K562 (cell line): Measurements from ENCODE around the gene ZNF800. TPM values are rescaled to one million over a fixed set of nuclear protein-coding genes. Genes with fewer than 3 reads are reported as not detected.

Experiments
- CEBPB ChIP-seq: fragments of 450-650 bp; IDR thresholded peaks from 2 replicates; pipeline ENCODE4 v1.6.1; 2016; ENCODE audit warnings: missing genetic modification characterization, missing compliant biosample characterization
- CXXC5 ChIP-seq: fragments of 250-450 bp; sonication (Bioruptor Pico); IDR thresholded peaks from 2 replicates; pipeline ENCODE4 v1.8.0; 2022; ENCODE audit warnings: inconsistent platforms, mild to moderate bottlenecking, moderate library complexity
- FOXA3 ChIP-seq, 2 experiments: fragments of 450-650 bp in 1 of 2; sonication (generic) in 1 of 2; formaldehyde crosslinking; IDR thresholded peaks in 1 of 2; conservative IDR thresholded peaks in 1 of 2; 2 replicates each; pipeline versions ENCODE4 v1.4.0 to v1.8.0; 2020 to 2022; ENCODE audit warnings: mild to moderate bottlenecking in 2 of 2, missing genetic modification reagents in 1 of 2
- HDAC6 ChIP-seq: IDR thresholded peaks from 2 replicates; pipeline ENCODE4 v1.6.1; 2012; ENCODE audit warnings: low read depth, mild to moderate bottlenecking, control low read depth, inconsistent platforms, low read length, moderate library complexity
- ILK ChIP-seq: fragments of 450-650 bp; IDR thresholded peaks from 2 replicates; pipeline ENCODE4 v1.6.1; 2016; ENCODE audit warnings: missing genetic modification characterization, low read depth, mild to moderate bottlenecking, missing compliant biosample characterization, moderate library complexity, borderline replicate concordance
- KAT8 ChIP-seq: fragments of 450-650 bp; IDR thresholded peaks from 2 replicates; pipeline ENCODE4 v1.6.1; 2016; ENCODE audit warnings: low read depth, mild to moderate bottlenecking
- MAFK ChIP-seq: IDR thresholded peaks from 2 replicates; pipeline ENCODE4 v1.6.1; 2011; ENCODE audit warnings: low read length, improper control_type of control experiment
- NFATC3 ChIP-seq: fragments of 450-650 bp; IDR thresholded peaks from 2 replicates; pipeline ENCODE4 v1.6.1; 2017; ENCODE audit warnings: mild to moderate bottlenecking
- PKNOX1 ChIP-seq: fragments of 450-650 bp; IDR thresholded peaks from 2 replicates; pipeline ENCODE4 v1.6.1; 2016
- POLR2B ChIP-seq: fragments of 450-650 bp; IDR thresholded peaks from 2 replicates; pipeline ENCODE4 v1.6.1; 2018; ENCODE audit warnings: low read depth; ENCODE audit not compliant: partially characterized antibody
- PRMT5 ChIP-seq: sonication (generic); formaldehyde crosslinking; IDR thresholded peaks from 2 replicates; pipeline ENCODE4 v1.5.0; 2020; ENCODE audit warnings: missing genetic modification reagents
- RB1 ChIP-seq: fragments of 450-650 bp; IDR thresholded peaks from 2 replicates; pipeline ENCODE4 v1.6.1; 2017; ENCODE audit warnings: low read depth, mild to moderate bottlenecking
- YY1 ChIP-seq, 3 experiments: IDR thresholded peaks; 2 replicates each; pipeline ENCODE4 v1.6.1; 2011; ENCODE audit warnings: low read length in 2 of 3, mild to moderate bottlenecking in 2 of 3, moderate library complexity in 2 of 3, borderline replicate concordance in 1 of 3, control low read depth in 1 of 3, low read depth in 1 of 3; ENCODE audit not compliant: insufficient read depth in 3 of 3, insufficient replicate concordance in 2 of 3, control insufficient read depth in 1 of 3, insufficient read length in 1 of 3; ENCODE audit errors: extremely low read depth in 1 of 3
- ZBTB26 ChIP-seq: fragments of 450-650 bp; formaldehyde crosslinking; IDR thresholded peaks from 2 replicates; pipeline ENCODE4 v1.4.0; 2022; ENCODE audit warnings: missing genetic modification characterization
- ZNF23 ChIP-seq: fragments of 250-450 bp; sonication (Bioruptor Pico); IDR thresholded peaks from 2 replicates; pipeline ENCODE4 v1.4.0; 2020; ENCODE audit warnings: mild to moderate bottlenecking
- ZNF24 ChIP-seq: fragments of 450-650 bp; IDR thresholded peaks from 2 replicates; pipeline ENCODE4 v1.6.1; 2016
- ZNF263 ChIP-seq: sonication (generic); formaldehyde crosslinking; IDR thresholded peaks from 2 replicates; pipeline ENCODE4 v1.8.0; 2022; ENCODE audit warnings: mild to moderate bottlenecking, missing genetic modification reagents, borderline replicate concordance
- ZNF449 ChIP-seq: fragments of 250-450 bp; sonication (Bioruptor Pico); IDR thresholded peaks from 2 replicates; pipeline ENCODE4 v1.8.0; 2022; ENCODE audit warnings: moderate library complexity, mild to moderate bottlenecking, inconsistent platforms
- ZNF507 ChIP-seq: conservative IDR thresholded peaks from 2 replicates; pipeline ENCODE4 v1.6.1; 2017; ENCODE audit warnings: missing genetic modification characterization, missing compliant biosample characterization
- polyA plus RNA-seq, 8 experiments: library from polyadenylated mRNA; depleted of rRNA in 4 of 8; stranded (reverse) in 5 of 8; unstranded in 3 of 8; fragments of >200 nt; fragmentation: Nextera tagmentation in 2 of 8; fragmentation: Illumina TruSeq in 1 of 8; extraction: Ambion mirVana in 2 of 8; extraction: Trizol in 1 of 8; gene quantifications; 2 replicates each; pipeline versions ENCODE4 v1.2.1 to v1.2.3, GENCODE V29; 2011 to 2014; ENCODE audit warnings: inconsistent platforms in 1 of 8, missing spikeins in 1 of 8
- total RNA-seq, 7 experiments: library from RNA; depleted of rRNA in 6 of 7; stranded (reverse); fragments of >200 nt in 6 of 7; fragmentation: Illumina TruSeq in 2 of 7; extraction: Trizol in 2 of 7; gene quantifications; 2 replicates each; pipeline versions ENCODE4 v1.2.1 to v1.2.3, GENCODE V29; 2011 to 2021; ENCODE audit warnings: low replicate concordance in 1 of 7
- TF ChIP-seq, protein P1 (sequence below): fragments of 250-450 bp; sonication (Bioruptor Pico); IDR thresholded peaks from 2 replicates; pipeline ENCODE4 v1.8.0; 2021; ENCODE audit warnings: moderate library complexity, mild to moderate bottlenecking, inconsistent platforms
- TF ChIP-seq, protein P2 (sequence below): fragments of 450-650 bp; IDR thresholded peaks from 2 replicates; pipeline ENCODE4 v1.6.1; 2016; ENCODE audit warnings: antibody characterized with exemption

Gene ZNF800
- total and polyA plus RNA-seq, 9 of the 15 experiments (the other 6 are each of a cell fraction or from before 2014, with no cell fraction given): 7.5 to 58.3 (median 33.4) TPM

- TF ChIP-seq, protein P1, sequence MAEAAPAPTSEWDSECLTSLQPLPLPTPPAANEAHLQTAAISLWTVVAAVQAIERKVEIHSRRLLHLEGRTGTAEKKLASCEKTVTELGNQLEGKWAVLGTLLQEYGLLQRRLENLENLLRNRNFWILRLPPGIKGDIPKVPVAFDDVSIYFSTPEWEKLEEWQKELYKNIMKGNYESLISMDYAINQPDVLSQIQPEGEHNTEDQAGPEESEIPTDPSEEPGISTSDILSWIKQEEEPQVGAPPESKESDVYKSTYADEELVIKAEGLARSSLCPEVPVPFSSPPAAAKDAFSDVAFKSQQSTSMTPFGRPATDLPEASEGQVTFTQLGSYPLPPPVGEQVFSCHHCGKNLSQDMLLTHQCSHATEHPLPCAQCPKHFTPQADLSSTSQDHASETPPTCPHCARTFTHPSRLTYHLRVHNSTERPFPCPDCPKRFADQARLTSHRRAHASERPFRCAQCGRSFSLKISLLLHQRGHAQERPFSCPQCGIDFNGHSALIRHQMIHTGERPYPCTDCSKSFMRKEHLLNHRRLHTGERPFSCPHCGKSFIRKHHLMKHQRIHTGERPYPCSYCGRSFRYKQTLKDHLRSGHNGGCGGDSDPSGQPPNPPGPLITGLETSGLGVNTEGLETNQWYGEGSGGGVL: no peak
- peak; percentile 93 for TF ChIP-seq CEBPB
- no peak for TF ChIP-seq ZNF449 (CRISPR knock-in tag)
- TF ChIP-seq PKNOX1: peak; percentile 81
- no peak for TF ChIP-seq CXXC5 (CRISPR knock-in tag)
- TF ChIP-seq ZNF263: no peak
- TF ChIP-seq YY1 (IDR thresholded peaks at IDR 0.05; ENCODE audit: borderline replicate concordance in 1 of 3, control insufficient read depth in 1 of 3, extremely low read depth in 1 of 3, insufficient read depth in 3 of 3, insufficient read length in 1 of 3, insufficient replicate concordance in 2 of 3, low read depth in 1 of 3, low read length in 2 of 3): no peak
- TF ChIP-seq FOXA3 (CRISPR knock-in tag; conservative IDR thresholded peaks at IDR 0.05 in 1 of 2, IDR thresholded peaks at IDR 0.05 in 1 of 2): 0 out of 4 replicates have a peak, but pooled peaks of 1 of the 2 experiments have one; percentile 21
- TF ChIP-seq ZNF23: no peak
- TF ChIP-seq ZNF24: no peak
- TF ChIP-seq NFATC3: no peak
- TF ChIP-seq POLR2B: no peak
- no peak for TF ChIP-seq RB1
- TF ChIP-seq MAFK: no peak
- no peak for TF ChIP-seq HDAC6
- TF ChIP-seq PRMT5 (CRISPR knock-in tag): no peak
- no peak for TF ChIP-seq ILK (tag)
- no peak for TF ChIP-seq ZNF507
- TF ChIP-seq, protein P2, sequence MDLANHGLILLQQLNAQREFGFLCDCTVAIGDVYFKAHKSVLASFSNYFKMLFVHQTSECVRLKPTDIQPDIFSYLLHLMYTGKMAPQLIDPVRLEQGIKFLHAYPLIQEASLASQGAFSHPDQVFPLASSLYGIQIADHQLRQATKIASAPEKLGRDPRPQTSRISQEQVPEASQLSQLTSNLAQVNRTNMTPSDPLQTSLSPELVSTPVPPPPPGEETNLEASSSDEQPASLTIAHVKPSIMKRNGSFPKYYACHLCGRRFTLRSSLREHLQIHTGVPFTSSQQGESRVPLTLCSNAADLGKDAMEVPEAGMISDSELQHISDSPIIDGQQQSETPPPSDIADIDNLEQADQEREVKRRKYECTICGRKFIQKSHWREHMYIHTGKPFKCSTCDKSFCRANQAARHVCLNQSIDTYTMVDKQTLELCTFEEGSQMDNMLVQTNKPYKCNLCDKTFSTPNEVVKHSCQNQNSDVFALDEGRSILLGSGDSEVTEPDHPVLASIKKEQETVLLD: 0 out of 2 replicates have a peak, but pooled peaks have one; percentile 24
- no peak for TF ChIP-seq KAT8
- no peak for TF ChIP-seq ZBTB26 (CRISPR knock-in tag)
These were observed 1.5 kb downstream of the ZNF800 start (continued) for GRCh38 chr7:127390817-127391590.
